ENCODE results near the gene GOSR2. TPM values are rescaled to one million over a fixed set of nuclear protein-coding genes. Genes with fewer than 3 reads are reported as not detected.

The GOSR2 gene
- total and polyA plus RNA-seq, 2 experiments from 2014 or later: 47.7 to 62.8 TPM

DNA sequence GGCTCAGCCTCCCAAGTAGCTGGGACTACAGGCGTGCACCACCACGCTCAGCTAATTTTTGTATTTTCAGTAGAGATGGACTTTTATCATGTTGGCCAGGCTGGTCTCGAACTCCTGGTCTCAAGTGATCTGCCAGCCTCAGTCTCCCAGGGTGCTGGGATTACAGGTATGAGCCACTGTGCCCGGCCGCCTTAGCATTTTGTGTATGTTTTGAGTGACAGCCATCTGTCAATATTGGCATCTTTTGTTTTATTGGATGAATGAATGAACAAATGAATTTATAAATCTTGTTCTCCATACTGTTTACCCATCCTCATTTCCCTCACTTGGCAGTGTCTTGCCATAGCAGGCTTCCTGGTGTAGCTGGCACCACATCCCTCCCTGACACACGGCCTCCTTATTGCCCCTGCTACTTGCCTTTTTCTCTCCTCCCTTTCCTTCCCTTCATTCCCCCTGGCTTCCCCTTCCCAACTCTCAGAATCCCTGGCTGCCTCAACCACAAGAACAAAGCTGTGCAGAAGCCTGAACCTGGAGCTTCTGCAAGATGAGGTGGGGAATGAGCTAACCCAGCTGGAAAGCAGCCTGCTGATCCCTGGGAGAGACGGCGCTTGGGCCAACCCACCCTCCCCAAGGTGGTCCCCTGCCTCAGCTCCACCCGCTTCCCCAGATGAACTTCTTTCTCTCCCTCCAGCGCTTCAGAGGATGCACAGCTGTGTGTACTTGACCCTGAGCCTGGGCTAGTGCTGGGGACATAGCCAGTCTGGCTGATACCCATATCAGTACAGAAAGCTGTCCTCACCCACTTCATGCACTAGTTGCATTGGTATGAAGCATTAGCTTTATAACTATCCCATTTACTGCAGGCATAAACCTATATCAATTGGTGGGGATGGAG lies 37.3 kb upstream of the GOSR2 start:
- Histone ChIP-seq H2AFZ (no peak overlapping the region), H4K20me1 (ENCODE audit: insufficient read depth, poor library complexity, severe bottlenecking) (no peaks in the 10 kb centered on the region), H3K9me3 (ENCODE audit: low read depth) (no peaks in the 10 kb centered on the region)

DNA sequence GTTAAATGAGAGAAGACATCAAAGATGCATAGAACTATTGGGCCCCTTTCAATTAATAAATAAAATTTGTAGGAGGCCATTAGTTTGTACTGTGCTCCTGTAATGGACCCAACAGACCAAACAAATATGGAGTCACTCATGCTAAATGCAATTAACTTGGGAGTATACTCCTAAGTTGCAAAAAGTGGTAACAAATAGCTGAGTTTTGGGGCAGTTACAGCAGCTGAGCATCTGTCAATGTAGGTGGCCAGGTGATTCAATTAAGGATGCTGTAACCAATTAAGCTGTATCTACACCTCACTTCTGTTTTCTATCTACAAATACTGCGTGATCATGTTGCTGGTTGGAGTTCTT lies 36.7 kb upstream of the GOSR2 start:
- no peak overlapping the region for H3K4me3 ChIP-seq
- no peaks in the 10 kb centered on the region for H3K4me1 ChIP-seq (ENCODE audit: insufficient read depth)
- 91% methylated on average over 1 of the region's 1 CpG for WGBS (ENCODE audit: low lambda C conversion rate, missing lambda C conversion rate)
- H3K27me3 ChIP-seq: no peaks in the 10 kb centered on the region
- TF ChIP-seq EZH2 (IDR thresholded peaks at IDR 0.05; ENCODE audit: borderline replicate concordance): no peak
- TF ChIP-seq EZH2phosphoT487 (IDR thresholded peaks at IDR 0.05; ENCODE audit: low read depth, severe bottlenecking, unreplicated experiment): no peak
- TF ChIP-seq, protein P1, sequence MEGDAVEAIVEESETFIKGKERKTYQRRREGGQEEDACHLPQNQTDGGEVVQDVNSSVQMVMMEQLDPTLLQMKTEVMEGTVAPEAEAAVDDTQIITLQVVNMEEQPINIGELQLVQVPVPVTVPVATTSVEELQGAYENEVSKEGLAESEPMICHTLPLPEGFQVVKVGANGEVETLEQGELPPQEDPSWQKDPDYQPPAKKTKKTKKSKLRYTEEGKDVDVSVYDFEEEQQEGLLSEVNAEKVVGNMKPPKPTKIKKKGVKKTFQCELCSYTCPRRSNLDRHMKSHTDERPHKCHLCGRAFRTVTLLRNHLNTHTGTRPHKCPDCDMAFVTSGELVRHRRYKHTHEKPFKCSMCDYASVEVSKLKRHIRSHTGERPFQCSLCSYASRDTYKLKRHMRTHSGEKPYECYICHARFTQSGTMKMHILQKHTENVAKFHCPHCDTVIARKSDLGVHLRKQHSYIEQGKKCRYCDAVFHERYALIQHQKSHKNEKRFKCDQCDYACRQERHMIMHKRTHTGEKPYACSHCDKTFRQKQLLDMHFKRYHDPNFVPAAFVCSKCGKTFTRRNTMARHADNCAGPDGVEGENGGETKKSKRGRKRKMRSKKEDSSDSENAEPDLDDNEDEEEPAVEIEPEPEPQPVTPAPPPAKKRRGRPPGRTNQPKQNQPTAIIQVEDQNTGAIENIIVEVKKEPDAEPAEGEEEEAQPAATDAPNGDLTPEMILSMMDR (IDR thresholded peaks at IDR 0.05; ENCODE audit: poor library complexity): no peak
- H3K4me2 ChIP-seq: no peak overlapping the region
- H3K9me2 ChIP-seq (replicated peaks; ENCODE audit: insufficient read depth): no peaks in the 10 kb centered on the region
- H4K20me1 ChIP-seq (ENCODE audit: insufficient read depth, poor library complexity, severe bottlenecking): no peaks in the 10 kb centered on the region
- no peak for DNase-seq (ENCODE audit: low spot score)
- no peak overlapping the region for H3K27ac ChIP-seq
- H3K79me2 ChIP-seq: no peaks in the 10 kb centered on the region
- no peaks in the 10 kb centered on the region for H3K9me3 ChIP-seq (ENCODE audit: low read depth)
- H3K36me3 ChIP-seq (replicated peaks; ENCODE audit: insufficient read depth, low read depth): no peaks in the 10 kb centered on the region
- H2AFZ ChIP-seq: no peak overlapping the region

More for the DNA sequence above, 37.3 kb upstream of the GOSR2 start:
- no peak for DNase-seq (ENCODE audit: low spot score)
- Histone ChIP-seq H3K4me3 (no peak overlapping the region), H3K4me1 (ENCODE audit: insufficient read depth) (no peaks in the 10 kb centered on the region), H3K79me2 (no peaks in the 10 kb centered on the region), H3K4me2 (no peak overlapping the region), H3K27ac (no peak overlapping the region), H3K27me3 (no peaks in the 10 kb centered on the region), H3K36me3 (replicated peaks; ENCODE audit: insufficient read depth, low read depth) (no peaks in the 10 kb centered on the region), H3K9me2 (replicated peaks; ENCODE audit: insufficient read depth) (no peaks in the 10 kb centered on the region)
- WGBS (ENCODE audit: low lambda C conversion rate, missing lambda C conversion rate): 84% methylated on average over 9 of the region's 10 CpGs
- TF ChIP-seq EZH2 (IDR thresholded peaks at IDR 0.05; ENCODE audit: borderline replicate concordance) (no peak), EZH2phosphoT487 (IDR thresholded peaks at IDR 0.05; ENCODE audit: low read depth, severe bottlenecking, unreplicated experiment) (no peak)
- TF ChIP-seq, protein P1 (IDR thresholded peaks at IDR 0.05; ENCODE audit: poor library complexity): no peak

DNA sequence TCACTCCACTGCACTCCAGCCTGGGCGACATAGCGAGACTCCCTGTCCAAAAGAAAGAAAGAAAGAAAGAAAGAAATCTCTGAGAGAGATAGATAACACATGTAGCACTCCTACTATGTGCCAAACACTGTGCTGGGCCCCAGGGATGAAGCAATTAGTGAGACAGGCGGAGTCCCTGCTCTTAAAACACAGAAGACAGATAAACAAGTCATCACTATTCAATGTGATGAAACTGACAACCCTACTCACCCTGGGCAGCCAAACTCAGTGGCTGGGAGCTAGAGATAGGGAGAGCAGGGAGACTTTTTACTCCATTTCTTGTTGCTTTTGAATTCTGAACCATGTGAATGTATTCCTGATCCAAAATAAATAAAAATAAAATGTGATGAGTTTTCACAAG lies 35.2 kb upstream of the GOSR2 start:
- Histone ChIP-seq H4K20me1 (ENCODE audit: insufficient read depth, poor library complexity, severe bottlenecking) (no peaks in the 10 kb centered on the region), H3K27me3 (peaks cover 4% of the 10 kb centered on the region), H3K4me1 (ENCODE audit: insufficient read depth) (no peaks in the 10 kb centered on the region), H3K9me2 (replicated peaks; ENCODE audit: insufficient read depth) (no peaks in the 10 kb centered on the region), H3K27ac (no peak overlapping the region), H3K4me2 (no peak overlapping the region), H2AFZ (no peak overlapping the region), H3K4me3 (no peak overlapping the region), H3K36me3 (replicated peaks; ENCODE audit: insufficient read depth, low read depth) (no peaks in the 10 kb centered on the region), H3K9me3 (ENCODE audit: low read depth) (no peaks in the 10 kb centered on the region), H3K79me2 (no peaks in the 10 kb centered on the region)
- 84% methylated on average over 3 of the region's 3 CpGs for WGBS (ENCODE audit: low lambda C conversion rate, missing lambda C conversion rate)
- no peak for TF ChIP-seq EZH2 (IDR thresholded peaks at IDR 0.05; ENCODE audit: borderline replicate concordance)
- TF ChIP-seq, protein P1 (IDR thresholded peaks at IDR 0.05; ENCODE audit: poor library complexity): no peak
- TF ChIP-seq EZH2phosphoT487 (IDR thresholded peaks at IDR 0.05; ENCODE audit: low read depth, severe bottlenecking, unreplicated experiment): no peak
- no peak for DNase-seq (ENCODE audit: low spot score)

All from hepatocyte (in vitro differentiated cells).